GM21825 (cell line): ENCODE measurements around the gene SMIM35.

Experiments used
- ATAC-seq: cut with Tn5 transposase; IDR thresholded peaks from one replicate; pipeline ENCODE4 v1.9.1; 2021; ENCODE audit warnings: mild to moderate bottlenecking, moderate library complexity; ENCODE audit not compliant: unreplicated experiment

The SMIM35 gene

DNA sequence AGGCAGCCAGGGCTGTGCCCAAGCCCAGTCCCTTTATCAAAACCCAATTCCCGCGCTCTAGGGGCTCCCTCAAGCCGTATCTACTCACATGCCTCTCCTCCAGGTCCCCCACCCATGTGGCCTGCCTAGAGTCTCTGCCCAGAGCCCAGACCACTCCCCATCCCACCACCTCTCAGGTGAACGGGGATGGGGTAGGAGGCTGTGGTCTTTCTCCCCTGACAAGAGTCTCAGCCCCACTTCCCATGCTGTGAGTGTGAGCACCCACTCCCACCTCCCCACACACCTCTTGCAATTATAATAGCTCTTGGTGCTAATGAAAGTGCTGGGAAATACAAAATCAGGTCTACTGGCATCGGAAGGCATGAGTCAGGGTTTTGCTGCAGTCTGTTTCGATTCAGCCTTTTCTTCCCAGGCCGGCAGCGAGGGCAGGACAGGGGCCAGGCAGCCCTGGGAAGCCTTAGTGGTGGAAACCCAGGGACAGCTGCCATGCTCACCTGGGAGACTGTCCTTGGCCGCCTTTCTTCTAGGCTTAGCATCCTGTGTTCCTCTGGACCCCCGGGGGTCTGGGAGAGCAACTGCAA lies 26.6 kb downstream of the SMIM35 start:
- ATAC-seq, result no peak

DNA sequence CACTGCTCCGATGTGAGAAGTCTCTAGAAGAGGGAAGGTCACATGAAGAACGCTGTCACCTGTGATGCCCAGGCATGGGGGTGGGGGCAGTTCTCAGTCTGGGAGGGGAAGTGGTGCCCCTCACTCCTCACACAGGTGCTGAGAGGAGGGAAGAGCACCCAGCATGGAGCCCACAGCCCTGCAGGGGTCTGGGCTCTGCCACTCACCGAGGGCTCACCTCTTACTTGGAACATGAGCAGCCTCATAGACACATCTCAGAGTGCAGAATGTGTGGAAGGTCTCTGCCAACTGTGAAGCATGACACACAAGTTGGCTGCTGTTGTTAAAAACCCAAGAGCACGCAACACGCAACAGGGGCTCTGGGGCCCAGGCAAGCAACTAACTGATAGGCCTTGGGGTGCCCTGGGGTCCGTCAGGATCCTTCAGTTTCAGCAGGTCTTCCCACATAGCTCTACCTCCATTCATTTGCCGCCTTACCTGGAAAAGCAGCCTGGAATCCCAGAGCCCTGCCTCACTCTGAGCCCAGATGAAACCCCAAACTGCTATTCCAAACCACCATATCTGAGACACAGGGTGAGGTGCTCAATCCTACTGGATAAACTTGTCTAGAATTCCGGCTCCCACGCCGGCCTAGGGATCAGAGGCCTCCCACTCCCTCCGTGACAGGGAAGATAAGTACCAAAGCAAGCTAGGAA lies 27.4 kb downstream of the SMIM35 start:
- no peak for ATAC-seq

GRCh38 chr11:118058311-118059245 lies 28.2 kb downstream of the SMIM35 start:
- no peak for ATAC-seq

DNA sequence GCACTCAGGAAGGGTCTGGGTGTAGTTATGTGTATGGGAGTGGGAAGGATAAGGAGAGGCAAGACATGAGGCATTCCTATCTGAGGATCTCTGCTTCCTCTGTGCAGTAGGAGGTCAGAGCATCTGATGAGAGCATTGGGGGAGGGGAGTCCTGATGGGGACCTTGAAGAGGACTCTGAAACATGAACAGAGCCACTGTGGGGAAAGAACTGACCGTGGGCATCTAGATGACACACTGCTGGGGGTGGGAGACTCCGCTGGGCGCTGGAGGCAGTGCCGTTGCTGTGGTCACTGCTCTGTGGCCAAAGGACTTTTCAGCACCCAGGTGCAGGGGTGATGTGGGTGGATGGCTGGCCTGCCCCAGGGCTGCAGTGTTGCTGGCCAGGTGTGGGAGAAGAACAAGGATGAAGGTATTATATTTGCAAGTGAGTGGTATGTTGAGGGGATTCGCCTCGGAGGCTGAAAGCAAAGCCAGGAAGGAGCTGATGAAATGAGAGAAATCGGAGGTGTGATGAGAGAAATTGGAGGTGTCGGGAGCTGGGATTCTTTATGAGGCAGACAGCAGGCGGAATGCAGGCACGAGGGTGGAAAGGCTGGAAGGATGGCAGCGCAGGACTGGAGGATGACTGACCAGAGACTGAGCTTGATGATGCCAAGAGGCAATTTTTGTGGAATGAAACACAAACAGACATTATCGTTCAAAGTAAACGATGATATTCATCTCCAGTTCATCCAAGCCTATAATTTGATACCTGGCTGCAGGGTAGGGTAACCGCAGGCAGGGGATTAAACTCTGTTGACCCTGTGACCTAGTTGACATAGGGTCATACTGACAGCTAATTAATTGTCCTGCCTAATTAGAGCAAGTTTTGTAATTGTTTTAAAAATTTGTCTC lies 29.3 kb downstream of the SMIM35 start:
- no peak for ATAC-seq

GRCh38 chr11:118056806-118057205 lies 30.0 kb downstream of the SMIM35 start:
- no peak for ATAC-seq

- no peak for ATAC-seq
Measured at GRCh38 chr11:118055966-118056365, 30.8 kb downstream of the SMIM35 start.

- no peak for ATAC-seq
Measured at GRCh38 chr11:118054712-118055640, 31.8 kb downstream of the SMIM35 start.

GRCh38 chr11:118052581-118053206 lies 34.1 kb downstream of the SMIM35 start:
- ATAC-seq, result no peak

- ATAC-seq, result no peak
Measured at GRCh38 chr11:118051611-118052461, 34.9 kb downstream of the SMIM35 start.

DNA sequence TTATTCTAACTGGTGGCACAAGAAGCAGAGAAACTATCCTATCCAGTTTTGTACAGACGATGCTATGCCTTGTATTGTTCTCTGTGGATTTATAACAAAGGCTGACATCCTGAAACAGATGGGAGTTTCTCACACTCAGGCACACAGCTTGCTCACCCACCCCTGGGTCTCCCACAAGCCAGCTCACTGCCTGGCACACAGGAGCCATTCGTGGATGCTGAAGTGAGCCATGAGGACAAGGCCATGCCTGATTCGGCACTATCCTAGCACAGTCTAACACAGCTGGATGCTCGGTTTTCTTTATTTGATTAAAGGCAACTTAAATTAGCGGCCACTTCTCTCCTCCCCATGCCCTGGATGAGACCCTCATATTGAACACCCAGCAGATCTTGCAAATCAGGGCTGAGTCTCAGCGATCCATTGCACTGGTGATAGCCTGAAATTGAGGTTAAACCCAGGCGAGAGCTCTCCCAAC lies 35.6 kb downstream of the SMIM35 start:
- no peak for ATAC-seq

- ATAC-seq, result no peak
Measured at GRCh38 chr11:118050208-118050891, 36.4 kb downstream of the SMIM35 start.

DNA sequence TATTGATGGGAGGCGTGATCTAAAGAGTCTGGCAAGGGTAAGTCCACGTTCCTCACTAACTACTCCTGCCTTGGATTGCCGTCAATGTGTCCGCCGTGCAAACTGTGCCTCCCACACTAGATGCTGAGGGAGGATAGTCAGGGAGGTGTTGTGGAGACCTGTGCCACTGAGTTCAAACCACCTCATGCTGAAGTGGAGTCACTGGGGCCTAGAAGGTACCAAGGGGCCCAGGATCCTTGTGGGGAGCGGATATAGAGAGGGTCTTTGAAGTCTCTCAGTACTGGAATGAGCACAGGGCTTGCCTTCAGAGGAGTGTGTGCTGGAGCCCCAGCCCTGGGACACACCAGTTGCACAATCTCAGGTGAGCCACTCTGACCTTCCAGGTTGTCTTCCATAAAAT lies 37.0 kb downstream of the SMIM35 start:
- no peak for ATAC-seq

GRCh38 chr11:118048472-118049370 lies 38.0 kb downstream of the SMIM35 start:
- ATAC-seq, result no peak

GRCh38 chr11:118047749-118048148 lies 39.0 kb downstream of the SMIM35 start:
- ATAC-seq, result no peak

DNA sequence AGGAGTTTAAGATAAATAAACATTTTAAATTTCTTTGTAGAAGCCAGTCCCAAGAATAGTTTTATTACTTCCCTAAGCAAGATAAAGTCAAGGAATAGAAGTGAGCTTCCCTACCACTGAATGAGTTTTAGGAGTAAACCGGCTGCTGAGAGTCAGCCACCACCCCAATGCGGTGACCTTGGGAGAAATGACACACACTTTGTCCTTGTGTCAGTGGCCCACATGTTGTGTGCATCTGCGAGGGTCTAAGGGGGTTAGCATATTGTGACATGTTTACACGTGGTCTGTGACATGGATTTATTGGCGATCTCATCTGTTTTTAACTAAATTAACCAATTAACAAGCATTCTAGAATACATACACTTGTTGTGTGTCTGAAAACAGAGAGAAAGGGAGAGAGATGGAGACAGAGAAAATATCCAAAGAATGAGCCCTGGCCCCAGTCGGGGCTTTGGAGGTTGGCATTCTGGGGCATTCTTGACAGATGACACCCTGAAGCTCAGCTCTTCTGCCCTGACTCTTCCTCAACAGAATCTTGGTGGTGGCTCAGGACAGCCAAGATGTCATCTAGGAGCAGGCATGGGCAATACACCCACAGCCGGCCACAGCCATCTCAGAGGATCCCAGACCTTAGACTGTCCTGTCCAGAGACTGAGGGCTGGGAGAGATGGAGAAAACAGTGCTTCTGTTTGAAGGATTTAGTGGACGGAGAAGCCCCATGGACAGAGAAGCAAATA lies 39.6 kb downstream of the SMIM35 start:
- no peak for ATAC-seq
